ENCODE measurements around the gene NALCN.

NALCN gene

DNA sequence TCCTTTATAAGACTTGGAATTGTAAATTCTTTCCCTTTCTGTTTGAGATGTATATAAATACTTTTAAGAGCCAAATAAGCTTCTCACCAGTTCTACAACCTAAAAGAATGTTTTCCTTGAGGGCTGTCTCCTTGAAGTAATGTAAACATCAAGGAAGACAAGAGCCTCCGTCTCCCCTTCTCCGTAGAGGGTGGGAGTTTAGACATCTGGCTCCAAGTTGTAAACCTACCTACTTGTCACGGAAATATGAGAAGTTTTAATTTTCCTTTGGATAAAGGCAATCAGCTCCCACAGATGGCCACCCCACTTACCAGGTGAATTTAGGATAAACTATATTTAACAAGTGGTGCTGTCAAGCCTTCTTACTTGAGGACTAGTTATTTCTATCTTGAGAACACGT lies 237.9 kb downstream of the NALCN start:
- TF ChIP-seq, protein P1, sequence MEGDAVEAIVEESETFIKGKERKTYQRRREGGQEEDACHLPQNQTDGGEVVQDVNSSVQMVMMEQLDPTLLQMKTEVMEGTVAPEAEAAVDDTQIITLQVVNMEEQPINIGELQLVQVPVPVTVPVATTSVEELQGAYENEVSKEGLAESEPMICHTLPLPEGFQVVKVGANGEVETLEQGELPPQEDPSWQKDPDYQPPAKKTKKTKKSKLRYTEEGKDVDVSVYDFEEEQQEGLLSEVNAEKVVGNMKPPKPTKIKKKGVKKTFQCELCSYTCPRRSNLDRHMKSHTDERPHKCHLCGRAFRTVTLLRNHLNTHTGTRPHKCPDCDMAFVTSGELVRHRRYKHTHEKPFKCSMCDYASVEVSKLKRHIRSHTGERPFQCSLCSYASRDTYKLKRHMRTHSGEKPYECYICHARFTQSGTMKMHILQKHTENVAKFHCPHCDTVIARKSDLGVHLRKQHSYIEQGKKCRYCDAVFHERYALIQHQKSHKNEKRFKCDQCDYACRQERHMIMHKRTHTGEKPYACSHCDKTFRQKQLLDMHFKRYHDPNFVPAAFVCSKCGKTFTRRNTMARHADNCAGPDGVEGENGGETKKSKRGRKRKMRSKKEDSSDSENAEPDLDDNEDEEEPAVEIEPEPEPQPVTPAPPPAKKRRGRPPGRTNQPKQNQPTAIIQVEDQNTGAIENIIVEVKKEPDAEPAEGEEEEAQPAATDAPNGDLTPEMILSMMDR (conservative IDR thresholded peaks at IDR 0.05; ENCODE audit: low read depth, low read length): no peak
- no peak overlapping the region for H3K27ac ChIP-seq

DNA sequence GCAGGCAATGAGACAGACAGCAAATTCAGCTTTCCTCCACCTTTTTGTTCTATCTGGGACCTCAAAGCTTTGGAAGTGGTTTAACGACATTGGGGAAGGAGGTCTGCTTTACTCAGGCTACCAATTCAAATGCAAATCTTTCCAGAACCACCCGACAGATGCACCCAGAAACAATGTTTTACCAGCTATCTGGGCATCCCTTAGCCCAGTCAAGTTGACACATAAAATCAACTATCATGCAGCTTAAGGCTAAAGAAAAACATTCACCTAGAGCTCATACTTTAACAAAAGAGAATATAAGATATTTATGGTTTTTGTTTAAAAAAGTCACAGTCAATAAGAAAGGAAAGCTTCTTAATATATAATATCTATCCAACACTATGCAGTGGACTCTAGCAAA lies 246.0 kb downstream of the NALCN start:
- no peak overlapping the region for H3K4me2 ChIP-seq
- no peaks in the 10 kb centered on the region for H3K79me2 ChIP-seq (ENCODE audit: insufficient read depth, low read depth)
- no peaks in the 10 kb centered on the region for H4K20me1 ChIP-seq (ENCODE audit: insufficient read depth)
- no peak overlapping the region for H2AFZ ChIP-seq (ENCODE audit: low read depth)
- H3K9ac ChIP-seq: no peak overlapping the region
- no peak overlapping the region for H3K4me3 ChIP-seq (IDR thresholded peaks at IDR 0.05; ENCODE audit: insufficient read depth, low read depth, low read length)
- H3K27ac ChIP-seq: no peak overlapping the region
- H3K4me1 ChIP-seq (ENCODE audit: low read depth, poor library complexity, severe bottlenecking): no peaks in the 10 kb centered on the region
- no peaks in the 10 kb centered on the region for H3K27me3 ChIP-seq (ENCODE audit: insufficient read depth, low read depth)
- no peaks in the 10 kb centered on the region for H3K36me3 ChIP-seq (ENCODE audit: insufficient read depth)
- TF ChIP-seq, protein P1 (conservative IDR thresholded peaks at IDR 0.05; ENCODE audit: low read depth, low read length): no peak

More for the DNA sequence above, 237.9 kb downstream of the NALCN start:
- Histone ChIP-seq H3K27me3 (ENCODE audit: insufficient read depth, low read depth) (no peaks in the 10 kb centered on the region), H3K79me2 (ENCODE audit: insufficient read depth, low read depth) (no peaks in the 10 kb centered on the region), H3K4me3 (IDR thresholded peaks at IDR 0.05; ENCODE audit: insufficient read depth, low read depth, low read length) (no peak overlapping the region), H2AFZ (ENCODE audit: low read depth) (no peak overlapping the region), H3K9ac (no peak overlapping the region), H3K36me3 (ENCODE audit: insufficient read depth) (no peaks in the 10 kb centered on the region), H4K20me1 (ENCODE audit: insufficient read depth) (no peaks in the 10 kb centered on the region), H3K4me1 (ENCODE audit: low read depth, poor library complexity, severe bottlenecking) (no peaks in the 10 kb centered on the region), H3K4me2 (no peak overlapping the region)

DNA sequence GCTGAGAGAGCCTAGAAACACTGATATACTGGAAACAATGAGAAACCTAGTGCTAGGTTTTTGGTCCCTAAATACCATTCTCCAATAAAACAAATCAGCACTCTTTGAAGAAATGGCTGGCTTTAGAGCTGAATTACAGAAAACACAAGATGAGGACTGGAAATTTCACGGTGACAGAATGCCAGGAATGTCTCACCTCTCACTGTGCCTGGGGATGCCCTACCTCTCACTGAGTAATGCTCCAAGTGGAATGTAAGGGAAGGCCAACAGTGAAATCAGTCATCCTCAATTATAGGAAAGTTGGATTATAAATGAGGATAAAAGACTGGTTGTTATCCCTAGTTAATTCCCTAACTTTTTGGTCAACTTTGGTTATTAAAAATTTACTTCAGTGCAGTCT lies 259.0 kb downstream of the NALCN start:
- Histone ChIP-seq H4K20me1 (ENCODE audit: insufficient read depth) (no peaks in the 10 kb centered on the region), H3K4me2 (no peak overlapping the region), H3K36me3 (ENCODE audit: insufficient read depth) (no peaks in the 10 kb centered on the region), H3K4me1 (ENCODE audit: low read depth, poor library complexity, severe bottlenecking) (no peaks in the 10 kb centered on the region), H2AFZ (ENCODE audit: low read depth) (no peak overlapping the region), H3K4me3 (IDR thresholded peaks at IDR 0.05; ENCODE audit: insufficient read depth, low read depth, low read length) (no peak overlapping the region), H3K27me3 (ENCODE audit: insufficient read depth, low read depth) (no peaks in the 10 kb centered on the region), H3K9ac (no peak overlapping the region), H3K79me2 (ENCODE audit: insufficient read depth, low read depth) (no peaks in the 10 kb centered on the region), H3K27ac (no peak overlapping the region)
- TF ChIP-seq, protein P1 (conservative IDR thresholded peaks at IDR 0.05; ENCODE audit: low read depth, low read length): no peak

GRCh38 chr13:101155920-101156319 lies 260.4 kb downstream of the NALCN start:
- no peak overlapping the region for H3K4me2 ChIP-seq
- H3K36me3 ChIP-seq (ENCODE audit: insufficient read depth): no peaks in the 10 kb centered on the region
- no peaks in the 10 kb centered on the region for H3K27me3 ChIP-seq (ENCODE audit: insufficient read depth, low read depth)
- no peak overlapping the region for H3K9ac ChIP-seq
- no peak overlapping the region for H3K27ac ChIP-seq
- TF ChIP-seq, protein P1 (conservative IDR thresholded peaks at IDR 0.05; ENCODE audit: low read depth, low read length): no peak
- no peaks in the 10 kb centered on the region for H3K4me1 ChIP-seq (ENCODE audit: low read depth, poor library complexity, severe bottlenecking)
- H3K79me2 ChIP-seq (ENCODE audit: insufficient read depth, low read depth): no peaks in the 10 kb centered on the region
- H3K4me3 ChIP-seq (IDR thresholded peaks at IDR 0.05; ENCODE audit: insufficient read depth, low read depth, low read length): no peak overlapping the region
- H4K20me1 ChIP-seq (ENCODE audit: insufficient read depth): no peaks in the 10 kb centered on the region
- no peak overlapping the region for H2AFZ ChIP-seq (ENCODE audit: low read depth)

Measured in KMS-11 (cell line).